ENCODE measurements around the gene LRRTM2. TPM values are rescaled to one million over a fixed set of nuclear protein-coding genes. Genes with fewer than 3 reads are reported as not detected.

LRRTM2 gene
- total RNA-seq, 1 donor from 2014 or later, result not detected

- no peaks in the 10 kb centered on the region for H3K4me1 Mint-ChIP-seq
- H3K27ac Mint-ChIP-seq, result no peak overlapping the region
- Histone ChIP-seq H2AFZ (replicated peaks) (no peak overlapping the region), H3K9me3 (ENCODE audit: low read depth) (peaks cover 6% of the 10 kb centered on the region), H3K9ac (no peak overlapping the region), H3K36me3 (peaks cover 34% of the 10 kb centered on the region), H3K27ac (no peak overlapping the region), H3K79me2 (ENCODE audit: low read depth) (no peaks in the 10 kb centered on the region), H3F3A (ENCODE audit: low read depth) (no peaks in the 10 kb centered on the region), H4K20me1 (ENCODE audit: low read depth) (no peaks in the 10 kb centered on the region), H3K4me2 (no peak overlapping the region), H3K4me1 (no peaks in the 10 kb centered on the region), H3K27me3 (no peaks in the 10 kb centered on the region), H3K4me3 (no peak overlapping the region)
- TF ChIP-seq EZH2 (IDR thresholded peaks at IDR 0.05), result no peak
- TF ChIP-seq EZH2phosphoT487 (IDR thresholded peaks at IDR 0.05), result no peak
- TF ChIP-seq, protein P1, sequence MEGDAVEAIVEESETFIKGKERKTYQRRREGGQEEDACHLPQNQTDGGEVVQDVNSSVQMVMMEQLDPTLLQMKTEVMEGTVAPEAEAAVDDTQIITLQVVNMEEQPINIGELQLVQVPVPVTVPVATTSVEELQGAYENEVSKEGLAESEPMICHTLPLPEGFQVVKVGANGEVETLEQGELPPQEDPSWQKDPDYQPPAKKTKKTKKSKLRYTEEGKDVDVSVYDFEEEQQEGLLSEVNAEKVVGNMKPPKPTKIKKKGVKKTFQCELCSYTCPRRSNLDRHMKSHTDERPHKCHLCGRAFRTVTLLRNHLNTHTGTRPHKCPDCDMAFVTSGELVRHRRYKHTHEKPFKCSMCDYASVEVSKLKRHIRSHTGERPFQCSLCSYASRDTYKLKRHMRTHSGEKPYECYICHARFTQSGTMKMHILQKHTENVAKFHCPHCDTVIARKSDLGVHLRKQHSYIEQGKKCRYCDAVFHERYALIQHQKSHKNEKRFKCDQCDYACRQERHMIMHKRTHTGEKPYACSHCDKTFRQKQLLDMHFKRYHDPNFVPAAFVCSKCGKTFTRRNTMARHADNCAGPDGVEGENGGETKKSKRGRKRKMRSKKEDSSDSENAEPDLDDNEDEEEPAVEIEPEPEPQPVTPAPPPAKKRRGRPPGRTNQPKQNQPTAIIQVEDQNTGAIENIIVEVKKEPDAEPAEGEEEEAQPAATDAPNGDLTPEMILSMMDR (IDR thresholded peaks at IDR 0.05), result no peak
- H3K36me3 Mint-ChIP-seq, result peaks cover 44% of the 10 kb centered on the region
- H3K4me3 Mint-ChIP-seq, result no peak overlapping the region
- H3K9me3 Mint-ChIP-seq, result peaks cover 9% of the 10 kb centered on the region
- peaks cover 2% of the 10 kb centered on the region for H3K27me3 Mint-ChIP-seq (ENCODE audit: insufficient read depth, low read depth)
- no peak for DNase-seq (ENCODE audit: low spot score)
Observed at GRCh38 chr5:138890644-138891043, 15.5 kb upstream of the LRRTM2 start.

- peaks cover under 1% of the 10 kb centered on the region for H3K79me2 ChIP-seq (ENCODE audit: low read depth)
- H4K20me1 ChIP-seq (ENCODE audit: low read depth), result no peaks in the 10 kb centered on the region
- no peaks in the 10 kb centered on the region for H3F3A ChIP-seq (ENCODE audit: low read depth)
- H3K9ac ChIP-seq, result no peak overlapping the region
- H2AFZ ChIP-seq (replicated peaks), result no peak overlapping the region
- Mint-ChIP-seq H3K27me3 (ENCODE audit: insufficient read depth, low read depth) (peaks cover 2% of the 10 kb centered on the region), H3K4me3 (no peak overlapping the region), H3K27ac (no peak overlapping the region), H3K4me1 (no peaks in the 10 kb centered on the region), H3K36me3 (peaks cover 44% of the 10 kb centered on the region), H3K9me3 (peaks cover 9% of the 10 kb centered on the region)
- TF ChIP-seq EZH2 (IDR thresholded peaks at IDR 0.05), result no peak
- H3K4me3 ChIP-seq, result no peak overlapping the region
- no peak overlapping the region for H3K27ac ChIP-seq
- no peaks in the 10 kb centered on the region for H3K27me3 ChIP-seq
- H3K4me1 ChIP-seq, result no peaks in the 10 kb centered on the region
- no peak for DNase-seq (ENCODE audit: low spot score)
- H3K4me2 ChIP-seq, result no peak overlapping the region
- H3K36me3 ChIP-seq, result peaks cover 34% of the 10 kb centered on the region
- peaks cover 6% of the 10 kb centered on the region for H3K9me3 ChIP-seq (ENCODE audit: low read depth)
Observed at GRCh38 chr5:138889994-138890393, 14.9 kb upstream of the LRRTM2 start.

GRCh38 chr5:138884554-138884953, 9.4 kb upstream of the LRRTM2 start:
- no peaks in the 10 kb centered on the region for H3K27me3 ChIP-seq
- Mint-ChIP-seq H3K4me3 (no peak overlapping the region), H3K27ac (no peak overlapping the region), H3K4me1 (no peaks in the 10 kb centered on the region), H3K9me3 (peaks cover 4% of the 10 kb centered on the region), H3K36me3 (peaks cover 40% of the 10 kb centered on the region), H3K27me3 (ENCODE audit: insufficient read depth, low read depth) (no peaks in the 10 kb centered on the region)
- no peak for DNase-seq (ENCODE audit: low spot score)
- H3K9me3 ChIP-seq (ENCODE audit: low read depth), result no peaks in the 10 kb centered on the region
- no peak overlapping the region for H3K27ac ChIP-seq
- peaks cover 12% of the 10 kb centered on the region for H3K4me1 ChIP-seq
- peaks cover 54% of the 10 kb centered on the region for H3K79me2 ChIP-seq (ENCODE audit: low read depth)
- H4K20me1 ChIP-seq (ENCODE audit: low read depth), result no peaks in the 10 kb centered on the region
- no peaks in the 10 kb centered on the region for H3F3A ChIP-seq (ENCODE audit: low read depth)
- H3K4me2 ChIP-seq, result no peak overlapping the region
- no peak overlapping the region for H2AFZ ChIP-seq (replicated peaks)
- no peak overlapping the region for H3K4me3 ChIP-seq
- TF ChIP-seq, protein P1 (IDR thresholded peaks at IDR 0.05), result no peak
- TF ChIP-seq EZH2 (IDR thresholded peaks at IDR 0.05) (no peak), EZH2phosphoT487 (IDR thresholded peaks at IDR 0.05) (no peak)
- peaks cover 22% of the 10 kb centered on the region for H3K36me3 ChIP-seq
- H3K9ac ChIP-seq, result no peak overlapping the region

DNA sequence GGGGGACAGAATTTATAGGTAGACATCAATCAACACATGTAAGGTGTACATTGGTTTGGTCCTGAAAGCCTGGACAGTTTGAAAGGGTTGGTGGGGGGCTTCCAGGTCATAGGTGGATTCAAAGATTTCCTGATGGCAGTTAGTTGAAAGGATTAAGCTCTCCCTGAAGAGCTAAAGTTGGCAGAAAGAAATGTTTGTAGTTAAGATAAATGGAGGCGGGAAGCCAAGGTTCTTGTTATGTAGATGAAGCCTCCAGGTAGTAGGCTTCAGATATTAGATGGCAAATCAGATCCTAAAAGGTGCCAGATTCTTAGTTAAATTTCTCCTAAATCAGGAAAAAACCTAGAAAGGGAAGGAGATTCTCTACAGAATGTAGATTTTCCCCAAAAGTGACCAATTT, 9.0 kb upstream of the LRRTM2 start:
- Mint-ChIP-seq H3K27me3 (ENCODE audit: insufficient read depth, low read depth) (peaks cover 2% of the 10 kb centered on the region), H3K36me3 (peaks cover 40% of the 10 kb centered on the region), H3K27ac (no peak overlapping the region), H3K4me3 (no peak overlapping the region), H3K9me3 (peaks cover 4% of the 10 kb centered on the region), H3K4me1 (no peaks in the 10 kb centered on the region)
- no peak overlapping the region for H3K4me3 ChIP-seq
- DNase-seq (ENCODE audit: low spot score), result no peak
- no peak overlapping the region for H3K9ac ChIP-seq
- H3K27ac ChIP-seq, result no peak overlapping the region
- peaks cover 19% of the 10 kb centered on the region for H3K36me3 ChIP-seq
- TF ChIP-seq, protein P1 (IDR thresholded peaks at IDR 0.05), result no peak
- TF ChIP-seq EZH2 (IDR thresholded peaks at IDR 0.05) (no peak), EZH2phosphoT487 (IDR thresholded peaks at IDR 0.05) (no peak)
- no peaks in the 10 kb centered on the region for H3F3A ChIP-seq (ENCODE audit: low read depth)
- peaks cover 58% of the 10 kb centered on the region for H3K79me2 ChIP-seq (ENCODE audit: low read depth)
- peaks cover 12% of the 10 kb centered on the region for H3K4me1 ChIP-seq
- H2AFZ ChIP-seq (replicated peaks), result no peak overlapping the region
- no peaks in the 10 kb centered on the region for H4K20me1 ChIP-seq (ENCODE audit: low read depth)
- no peak overlapping the region for H3K4me2 ChIP-seq
- no peaks in the 10 kb centered on the region for H3K9me3 ChIP-seq (ENCODE audit: low read depth)
- no peaks in the 10 kb centered on the region for H3K27me3 ChIP-seq

Measured in neural progenitor cell (in vitro differentiated cells).